Occipital lobe (tissue), 3 donors: ENCODE measurements around the gene EXOC3L1. TPM values are rescaled to one million over a fixed set of nuclear protein-coding genes. Genes with fewer than 3 reads are reported as not detected.

ENCODE experiments used
- DNase-seq: peaks from one replicate; lab custom pipeline; 2025; lab: John Stamatoyannopoulos, UW
- small RNA-seq: library from RNA; depleted of rRNA; stranded (forward); fragments of <200 nt; gene quantifications from one replicate; pipeline ENCODE3, GENCODE V24; 2014
- total RNA-seq: library from RNA; depleted of rRNA; stranded (reverse); fragments of >200 nt; gene quantifications from one replicate; pipeline ENCODE4 v1.2.3, GENCODE V29; 2014

The EXOC3L1 gene
- total RNA-seq, 1 donor from 2014 or later, result 0.47 TPM

- no peak for DNase-seq
Observed at GRCh38 chr16:67148221-67148620, 41.7 kb downstream of the EXOC3L1 start.

GRCh38 chr16:67147437-67148140 lies 42.3 kb downstream of the EXOC3L1 start:
- DNase-seq, result no peak

- no peak for DNase-seq
Observed at GRCh38 chr16:67146523-67147357, 43.2 kb downstream of the EXOC3L1 start.

GRCh38 chr16:67145746-67146145 lies 44.2 kb downstream of the EXOC3L1 start:
- no peak for DNase-seq

- DNase-seq, result no peak
Observed at GRCh38 chr16:67144943-67145342, 45.0 kb downstream of the EXOC3L1 start.

- DNase-seq, result no peak
Observed at GRCh38 chr16:67142342-67142741, 47.6 kb downstream of the EXOC3L1 start.

GRCh38 chr16:67141391-67141790 lies 48.5 kb downstream of the EXOC3L1 start:
- DNase-seq, result no peak

- DNase-seq, result no peak
Observed at GRCh38 chr16:67137605-67138004, 52.3 kb downstream of the EXOC3L1 start.

Small RNA genes lying within 50 kb of the gene (small RNA-seq; reads per million reads assigned to genes)
- 6.7 reads per million, percentile 91 among the genes with 10 or more reads in this experiment for gene MIR328

Other genes starting within 250 kb of the EXOC3L1 start
- 0.78 TPM for gene CES3, start 228.9 kb downstream of the EXOC3L1 start, total RNA-seq
- gene CES4A, start 201.5 kb downstream of the EXOC3L1 start, total RNA-seq, result 15.4 TPM
- 65.4 TPM for gene CBFB, start 161.0 kb downstream of the EXOC3L1 start, total RNA-seq
- gene PHAF1, start 80.2 kb downstream of the EXOC3L1 start, total RNA-seq, result 19.8 TPM
- gene B3GNT9, start 39.1 kb downstream of the EXOC3L1 start, total RNA-seq, result 1.2 TPM
- 1.2 TPM for gene TRADD, start 30.2 kb downstream of the EXOC3L1 start, total RNA-seq
- gene FBXL8, start 30.2 kb downstream of the EXOC3L1 start, total RNA-seq, result 2.0 TPM
- gene HSF4, start 25.4 kb downstream of the EXOC3L1 start, total RNA-seq, result 5.1 TPM
- 4.1 TPM for gene NOL3, start 19.6 kb downstream of the EXOC3L1 start, total RNA-seq
- gene MATCAP1, start 6.2 kb downstream of the EXOC3L1 start, total RNA-seq, result 49.1 TPM
- 17.8 TPM for gene E2F4, start 2.0 kb upstream of the EXOC3L1 start, total RNA-seq
- gene ELMO3, start 9.0 kb upstream of the EXOC3L1 start, total RNA-seq, result 0.16 TPM
- gene TMEM208, start 37.0 kb upstream of the EXOC3L1 start, total RNA-seq, result 14.7 TPM
- 2.5 TPM for gene FHOD1, start 57.3 kb upstream of the EXOC3L1 start, total RNA-seq
- 1.2 TPM for gene SLC9A5, start 58.8 kb upstream of the EXOC3L1 start, total RNA-seq
- 2.3 TPM for gene PLEKHG4, start 89.4 kb upstream of the EXOC3L1 start, total RNA-seq
- 0.31 TPM for gene KCTD19, start 136.6 kb upstream of the EXOC3L1 start, total RNA-seq
- 1.4 TPM for gene LRRC36, start 136.7 kb upstream of the EXOC3L1 start, total RNA-seq
- 2.3 TPM for gene TPPP3, start 203.4 kb upstream of the EXOC3L1 start, total RNA-seq
- gene ZDHHC1, start 226.3 kb upstream of the EXOC3L1 start, total RNA-seq, result 2.3 TPM
- gene HSD11B2, start 241.0 kb upstream of the EXOC3L1 start, total RNA-seq, result not detected